ENCODE data around the gene BCL10. TPM values are rescaled to one million over a fixed set of nuclear protein-coding genes. Genes with fewer than 3 reads are reported as not detected.

The BCL10 gene
- total and polyA plus RNA-seq, 2 of the 13 experiments (the other 11 are each of a cell fraction or from before 2014, with no cell fraction given) = 3.7 to 14.1 TPM

GRCh38 chr1:85267313-85267712 lies 9.1 kb downstream of the BCL10 start:
- POLR2A ChIA-PET = no interaction called here
- Histone ChIP-seq H3K4me1 (ENCODE audit: insufficient read depth, low read length) (peaks cover 50% of the 10 kb centered on the region), H3K36me3 (replicated peaks in 1 of 2; ENCODE audit: control insufficient read depth in 1 of 2, insufficient read depth in 2 of 2, low read length in 2 of 2) (peaks cover 9 to 35% of the 10 kb centered on the region in 2 experiments; a peak in 4 of 5 replicates), H3K79me2 (ENCODE audit: insufficient read depth, low read length) (peaks cover 6% of the 10 kb centered on the region), H3K9me3 (ENCODE audit: low read length) (no peaks in the 10 kb centered on the region), H3K4me3 (replicated peaks in 1 of 3; ENCODE audit: insufficient read depth in 1 of 3, low read depth in 2 of 3, low read length in 3 of 3) (no peak overlapping the region), H3K27me3 (ENCODE audit: control insufficient read depth in 1 of 2, insufficient read depth in 2 of 2, low read length in 2 of 2) (no peaks in the 10 kb centered on the region), H3K9ac (ENCODE audit: insufficient read depth, low read depth, low read length) (no peak overlapping the region), H2AFZ (ENCODE audit: low read length) (no peak overlapping the region), H3K4me2 (ENCODE audit: low read depth, low read length) (no peak overlapping the region), H3K27ac (ENCODE audit: extremely low read length, insufficient read depth, low read length) (no peak overlapping the region), H4K20me1 (ENCODE audit: insufficient read depth, low read length) (no peaks in the 10 kb centered on the region)
- ATAC-seq (no peak), DNase-seq (ENCODE audit: low spot score) (no peak), FAIRE-seq (no peak)
- 94% methylated on average over 2 of the region's 2 CpGs for WGBS (ENCODE audit: low lambda C conversion rate)
- TF ChIP-seq MAFK (conservative IDR thresholded peaks at IDR 0.05 in 1 of 2, IDR thresholded peaks at IDR 0.05 in 1 of 2; ENCODE audit: low read length in 2 of 2) (peak; percentile 40 to 66), ZNF282 (IDR thresholded peaks at IDR 0.05; ENCODE audit: partially characterized antibody) (no peak), MAFF (IDR thresholded peaks at IDR 0.05; ENCODE audit: low read depth, low read length) (peak; percentile 21; the same call in 1 of the 2 replicates)
- in situ Hi-C loops (cut with HindIII; ENCODE audit: extremely low pct_ligation_motif_present, low pct_unique_long_range_greater_than_20kb) = no loop called here
- CTCF ChIA-PET (ENCODE audit: low intra/inter-chr PET ratio, low total read pairs) = no interaction called here
- intact Hi-C loops (cut with micrococcal nuclease; ENCODE audit: unreplicated experiment) = no loop called here
- no TSS peak for BruUV-seq (replicated peaks)

GRCh38 chr1:85264150-85264549 lies 12.3 kb downstream of the BCL10 start:
- H2AFZ ChIP-seq (ENCODE audit: low read length) = no peak overlapping the region
- TF ChIP-seq SSRP1 (CRISPR knock-in tag; IDR thresholded peaks at IDR 0.05) = no peak
- no peak for TF ChIP-seq SNRNP70 (IDR thresholded peaks at IDR 0.05; ENCODE audit: low read depth, low read length)
- TF ChIP-seq ZNF17 (CRISPR knock-in tag; IDR thresholded peaks at IDR 0.05) = no peak
- no peak for TF ChIP-seq ZNF383 (CRISPR knock-in tag; IDR thresholded peaks at IDR 0.05; ENCODE audit: borderline replicate concordance)
- TF ChIP-seq ZNF549 (CRISPR knock-in tag; IDR thresholded peaks at IDR 0.05) = no peak
- no peak for TF ChIP-seq ZFX (CRISPR knock-in tag; IDR thresholded peaks at IDR 0.05; ENCODE audit: low read depth)
- no peak for TF ChIP-seq POGZ (CRISPR knock-in tag; IDR thresholded peaks at IDR 0.05)
- TF ChIP-seq MTA3 (CRISPR knock-in tag; IDR thresholded peaks at IDR 0.05) = no peak
- no peak overlapping the region for H3K9ac ChIP-seq (ENCODE audit: insufficient read depth, low read depth, low read length)
- BruUV-seq (replicated peaks) = no TSS peak
- peaks cover 28% of the 10 kb centered on the region for H3K4me1 ChIP-seq (ENCODE audit: insufficient read depth, low read length)
- H3K27me3 ChIP-seq (ENCODE audit: control insufficient read depth in 1 of 2, insufficient read depth in 2 of 2, low read length in 2 of 2) = no peaks in the 10 kb centered on the region; a peak in 1 of 5 replicates
- CTCF ChIA-PET (ENCODE audit: low intra/inter-chr PET ratio, low total read pairs) = no interaction called here
- WGBS (ENCODE audit: low lambda C conversion rate) = 91% methylated on average over 2 of the region's 2 CpGs
- H3K4me2 ChIP-seq (ENCODE audit: low read depth, low read length) = no peak overlapping the region
- FAIRE-seq (no peak), DNase-seq (ENCODE audit: low spot score) (no peak), ATAC-seq (no peak)
- no peaks in the 10 kb centered on the region for H3K9me3 ChIP-seq (ENCODE audit: low read length)
- in situ Hi-C loops (cut with HindIII; ENCODE audit: extremely low pct_ligation_motif_present, low pct_unique_long_range_greater_than_20kb) (no loop called here), intact Hi-C loops (cut with micrococcal nuclease; ENCODE audit: unreplicated experiment) (no loop called here)
- H4K20me1 ChIP-seq (ENCODE audit: insufficient read depth, low read length) = no peaks in the 10 kb centered on the region
- POLR2A ChIA-PET = interaction anchor here (2.5 kb wide), 1 partner anchor 12 kb away, joined by 11 read pairs; the partner anchor contains the start of gene BCL10
- peaks cover 5 to 18% of the 10 kb centered on the region in 2 experiments; a peak in 4 of 5 replicates for H3K36me3 ChIP-seq (replicated peaks in 1 of 2; ENCODE audit: control insufficient read depth in 1 of 2, insufficient read depth in 2 of 2, low read length in 2 of 2)
- H3K27ac ChIP-seq (ENCODE audit: extremely low read length, insufficient read depth, low read length) = no peak overlapping the region
- peaks cover 3% of the 10 kb centered on the region for H3K79me2 ChIP-seq (ENCODE audit: insufficient read depth, low read length)
- H3K4me3 ChIP-seq (replicated peaks in 1 of 3; ENCODE audit: insufficient read depth in 1 of 3, low read depth in 2 of 3, low read length in 3 of 3) = no peak overlapping the region
